ENCODE data around the gene TACSTD2. TPM values are rescaled to one million over a fixed set of nuclear protein-coding genes. Genes with fewer than 3 reads are reported as not detected.
"Not testable (repeated sequence)": the region's sequence is repeated elsewhere in the genome, so short reads cannot be mapped to it uniquely, and the experiment has no call there.

TACSTD2 gene
- total RNA-seq, 1 experiment from 2014 or later, result 0.06 TPM

GRCh38 chr1:58563715-58564114 lies 13.3 kb downstream of the TACSTD2 start:
- DNase-seq (ENCODE audit: low read depth), result not testable (repeated sequence)

GRCh38 chr1:58561633-58562032 lies 15.4 kb downstream of the TACSTD2 start:
- DNase-seq (ENCODE audit: low read depth), result no peak

- no peak for DNase-seq (ENCODE audit: low read depth)
These were observed 21.7 kb downstream of the TACSTD2 start for GRCh38 chr1:58555393-58555792.

GRCh38 chr1:58551186-58552140 lies 25.6 kb downstream of the TACSTD2 start:
- DNase-seq (ENCODE audit: low read depth), result no peak

GRCh38 chr1:58549291-58549690 lies 27.8 kb downstream of the TACSTD2 start:
- DNase-seq (ENCODE audit: low read depth), result not testable (repeated sequence)

- no peak for DNase-seq (ENCODE audit: low read depth)
These were observed 28.7 kb downstream of the TACSTD2 start for GRCh38 chr1:58548371-58548770.

- DNase-seq (ENCODE audit: low read depth), result peak; percentile 99
These were observed 30.3 kb downstream of the TACSTD2 start, which contains the start of gene OMA1 for GRCh38 chr1:58546520-58547308. OMA1 (minus strand) TSS chr1:58546726; CDS start chr1:58539294, 7,432 bp downstream.

- peak; percentile 85 for DNase-seq (ENCODE audit: low read depth)
These were observed 31.2 kb downstream of the TACSTD2 start for GRCh38 chr1:58545591-58546519.

GRCh38 chr1:58543260-58543659 lies 33.8 kb downstream of the TACSTD2 start:
- no peak for DNase-seq (ENCODE audit: low read depth)

- no peak for DNase-seq (ENCODE audit: low read depth)
These were observed 37.5 kb downstream of the TACSTD2 start for GRCh38 chr1:58539553-58539952.

- DNase-seq (ENCODE audit: low read depth), result no peak
These were observed 38.2 kb downstream of the TACSTD2 start for GRCh38 chr1:58538821-58539220.

GRCh38 chr1:58531842-58532241 lies 45.2 kb downstream of the TACSTD2 start:
- DNase-seq (ENCODE audit: low read depth), result not testable (repeated sequence)

GRCh38 chr1:58529284-58529683 lies 47.8 kb downstream of the TACSTD2 start:
- DNase-seq (ENCODE audit: low read depth), result no peak

GRCh38 chr1:58528518-58528917 lies 48.5 kb downstream of the TACSTD2 start:
- peak; percentile 17 for DNase-seq (ENCODE audit: low read depth)

Other genes with a start within 250 kb of the TACSTD2 start
- gene OMA1, start 30.5 kb downstream of the TACSTD2 start, total RNA-seq (2014; rRNA removed; shearing (Covaris generic)), result 30.2 and 34.3 TPM in 2 replicates
- 5.9 and 13.0 TPM in 2 replicates for gene MYSM1, start 122.8 kb upstream of the TACSTD2 start, total RNA-seq (2014; rRNA removed; shearing (Covaris generic))
- gene JUN, start 206.8 kb upstream of the TACSTD2 start, total RNA-seq (2014; rRNA removed; shearing (Covaris generic)), result 161 and 165 TPM in 2 replicates